GM19023 (cell line): ENCODE data around the gene OSTF1.

Experiments used
- ATAC-seq: cut with Tn5 transposase; IDR thresholded peaks from one replicate; pipeline ENCODE4 v1.9.1; 2021; ENCODE audit warnings: mild to moderate bottlenecking, moderate library complexity; ENCODE audit not compliant: unreplicated experiment

The OSTF1 gene

GRCh38 chr9:75084081-75084672, 4.1 kb upstream of the OSTF1 start:
- ATAC-seq: no peak

- ATAC-seq: no peak
Observed at GRCh38 chr9:75085640-75086039, 2.7 kb upstream of the OSTF1 start.

- ATAC-seq: no peak
Observed at GRCh38 chr9:75086541-75087288, 1.6 kb upstream of the OSTF1 start.

GRCh38 chr9:75087289-75087823, 958 bp upstream of the OSTF1 start:
- no peak for ATAC-seq

GRCh38 chr9:75088646-75089372, 495 bp downstream of the OSTF1 start:
- ATAC-seq: peak; percentile 23

GRCh38 chr9:75089373-75089766, 1.1 kb downstream of the OSTF1 start:
- no peak for ATAC-seq

GRCh38 chr9:75090579-75090978, 2.3 kb downstream of the OSTF1 start:
- ATAC-seq: no peak

GRCh38 chr9:75092766-75093165, 4.5 kb downstream of the OSTF1 start:
- ATAC-seq: no peak

GRCh38 chr9:75096796-75097195, 8.5 kb downstream of the OSTF1 start:
- ATAC-seq: no peak

- no peak for ATAC-seq
Observed at GRCh38 chr9:75101004-75101588, 12.8 kb downstream of the OSTF1 start.

GRCh38 chr9:75102177-75102790, 14.0 kb downstream of the OSTF1 start:
- no peak for ATAC-seq

- no peak for ATAC-seq
Observed at GRCh38 chr9:75104607-75105006, 16.3 kb downstream of the OSTF1 start.

- ATAC-seq: no peak
Observed at GRCh38 chr9:75105019-75105540, 16.8 kb downstream of the OSTF1 start.

GRCh38 chr9:75105841-75106240, 17.5 kb downstream of the OSTF1 start:
- ATAC-seq: no peak

- no peak for ATAC-seq
Observed at GRCh38 chr9:75106857-75107256, 18.5 kb downstream of the OSTF1 start.

- ATAC-seq: no peak
Observed at GRCh38 chr9:75108571-75108970, 20.3 kb downstream of the OSTF1 start.

GRCh38 chr9:75109210-75109839, 21.0 kb downstream of the OSTF1 start:
- ATAC-seq: no peak

GRCh38 chr9:75111019-75111622, 22.8 kb downstream of the OSTF1 start:
- ATAC-seq: no peak

- ATAC-seq: no peak
Observed at GRCh38 chr9:75112789-75113188, 24.5 kb downstream of the OSTF1 start.

GRCh38 chr9:75116306-75116705, 28.0 kb downstream of the OSTF1 start:
- ATAC-seq: no peak
